ELR (cell line): ENCODE measurements around the gene STK40.

ENCODE experiments used
- DNase-seq: peaks from one replicate; pipeline ENCODE4 v3.0.0-alpha.2; 2015; ENCODE audit warnings: low read depth

STK40 gene

DNA sequence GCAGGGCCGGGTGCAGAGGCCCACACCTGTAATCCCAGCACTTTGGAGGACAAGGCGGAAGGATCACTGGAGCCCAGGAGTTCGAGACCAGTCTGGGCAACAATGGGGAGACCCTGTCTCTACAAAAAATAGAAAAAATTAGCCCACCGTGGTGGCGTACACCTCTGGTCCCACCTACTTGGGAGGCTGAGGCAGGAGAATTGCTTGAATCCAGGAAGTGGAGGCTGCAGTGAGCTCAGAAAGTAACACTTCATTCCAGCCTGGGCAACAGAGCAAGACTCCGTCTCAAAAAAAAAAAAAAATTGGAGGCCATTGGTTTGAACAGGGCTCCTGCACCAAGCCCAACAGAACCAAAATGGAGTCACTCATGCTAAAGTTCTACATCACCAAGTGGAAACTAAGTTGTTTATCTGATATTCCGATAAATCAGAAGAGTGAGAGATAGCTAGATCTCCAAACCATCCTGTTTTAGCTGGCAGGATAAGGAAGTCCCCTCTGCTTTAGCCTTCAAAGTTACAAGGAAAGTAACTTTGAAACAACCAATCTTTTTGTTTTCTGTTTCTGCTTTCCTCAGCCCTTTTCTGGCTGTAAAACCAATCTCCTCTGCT lies 12.8 kb upstream of the STK40 start:
- no peak for DNase-seq

DNA sequence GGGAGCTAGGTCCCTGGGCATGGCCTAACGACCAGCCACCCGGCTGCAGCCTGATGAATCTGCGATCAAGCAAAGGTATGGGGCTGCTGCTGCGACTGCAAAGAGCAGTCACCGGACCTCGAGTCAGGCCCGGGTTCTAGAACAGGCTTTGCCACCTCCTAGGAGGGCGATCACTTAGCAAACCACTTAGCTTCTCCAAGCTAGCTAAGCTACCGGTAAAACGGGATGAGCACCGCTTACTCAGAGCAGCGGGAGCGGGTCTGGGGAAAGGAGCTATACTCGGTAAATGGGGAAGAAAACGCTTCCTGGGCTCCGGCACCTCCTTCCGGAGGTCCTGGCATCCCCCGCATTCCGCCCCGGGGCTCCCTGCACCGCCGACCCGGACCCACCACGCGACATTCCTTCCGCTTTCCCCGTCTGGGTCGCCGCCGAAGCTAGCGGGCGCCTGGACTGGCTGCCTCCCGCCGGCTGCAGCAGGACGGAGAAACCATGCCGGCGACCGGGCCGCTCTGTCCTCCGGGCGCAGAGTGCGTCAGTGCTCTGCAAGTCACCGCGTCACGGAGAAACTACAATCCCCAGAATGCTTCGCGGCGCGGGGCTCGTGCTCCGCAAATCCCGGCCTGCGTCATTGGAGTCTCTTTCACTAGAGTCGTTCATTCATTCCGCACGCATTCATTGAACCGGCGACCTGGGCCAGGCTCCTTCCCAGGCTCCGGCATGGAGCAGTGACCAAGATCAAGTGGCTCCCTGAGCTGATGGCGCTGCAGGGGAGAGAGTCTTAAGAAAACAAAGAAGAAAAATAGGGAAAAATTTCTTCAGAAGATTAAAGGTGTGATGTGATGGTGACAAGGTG lies 11.9 kb upstream of the STK40 start, which contains the start of gene LSM10:
Gene LSM10 (minus strand): TSS at position 531 of the 853 bp plus-strand sequence. CDS start 3,779 bp downstream, outside the sequence.
- peak; percentile 96 for DNase-seq

DNA sequence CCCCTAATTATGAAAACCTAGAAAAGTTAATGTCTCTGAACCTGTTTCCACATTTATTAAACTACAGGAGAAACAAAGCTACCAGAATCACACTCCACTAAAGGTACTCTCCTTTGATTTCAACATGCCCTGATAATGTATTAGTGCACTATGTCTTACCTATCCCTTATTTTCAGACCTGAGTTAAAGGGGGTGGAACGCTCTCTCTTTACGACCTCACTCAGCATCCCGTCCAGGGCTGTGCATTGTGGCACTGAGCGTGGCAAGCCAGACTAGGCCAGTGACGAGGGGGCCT lies 11.3 kb upstream of the STK40 start:
- no peak for DNase-seq

DNA sequence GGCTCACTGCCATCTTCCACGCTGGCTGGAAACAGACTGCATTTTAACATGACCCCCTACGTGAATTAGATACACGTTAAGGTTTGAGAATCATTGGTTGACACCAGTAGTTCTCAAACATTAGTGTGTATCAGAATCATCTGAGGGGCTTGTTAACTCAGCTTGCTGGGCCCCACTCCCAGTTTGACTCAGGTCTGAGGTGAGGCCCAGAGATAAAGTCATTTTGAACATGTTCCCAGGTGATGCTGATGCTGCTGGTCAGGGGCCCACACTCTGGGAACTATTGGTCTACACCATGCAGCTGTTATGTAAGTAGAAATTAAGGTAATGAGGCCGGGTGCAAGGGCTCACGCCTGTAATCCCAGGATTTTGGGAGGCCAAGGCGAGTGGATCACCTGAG lies 10.6 kb upstream of the STK40 start:
- no peak for DNase-seq

DNA sequence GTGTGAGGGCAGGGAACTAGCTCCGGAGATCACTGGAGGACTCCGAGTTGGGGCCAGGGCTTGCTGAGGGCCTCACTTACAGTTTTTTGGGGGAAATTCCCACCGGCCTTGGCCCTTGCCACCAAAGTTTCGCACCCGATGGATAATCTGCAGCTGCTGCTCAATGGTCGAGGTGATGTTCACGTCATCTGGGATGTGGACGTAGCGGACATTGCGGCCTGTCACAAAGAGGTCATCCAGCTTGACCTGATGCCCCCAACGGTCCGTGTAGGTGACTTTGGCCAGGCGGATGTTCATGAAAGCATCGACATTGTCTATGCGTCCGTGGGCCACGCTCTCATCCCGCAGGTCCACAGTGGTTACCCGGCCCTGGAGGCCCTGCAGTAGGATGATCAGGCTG lies 8.0 kb upstream of the STK40 start:
- no peak for DNase-seq

DNA sequence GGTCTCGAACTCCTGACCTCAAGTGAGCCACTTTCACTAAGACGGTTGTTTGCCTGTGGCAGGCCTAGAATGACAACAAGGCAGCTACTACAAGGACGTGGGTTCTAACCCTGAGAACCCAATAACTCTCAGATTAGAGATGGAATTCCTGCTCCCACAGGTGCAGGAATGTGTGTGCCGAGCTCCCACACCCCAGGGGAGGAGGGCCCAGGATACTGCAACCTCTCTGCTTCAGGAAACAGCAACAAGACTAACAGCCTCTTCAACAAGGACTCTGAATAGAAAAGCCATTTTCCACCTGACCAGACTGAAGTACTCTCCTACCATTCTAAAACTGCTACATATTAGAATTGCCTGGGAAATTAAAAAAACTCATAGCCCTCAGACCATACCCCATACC lies 7.1 kb upstream of the STK40 start:
- DNase-seq, result no peak

DNA sequence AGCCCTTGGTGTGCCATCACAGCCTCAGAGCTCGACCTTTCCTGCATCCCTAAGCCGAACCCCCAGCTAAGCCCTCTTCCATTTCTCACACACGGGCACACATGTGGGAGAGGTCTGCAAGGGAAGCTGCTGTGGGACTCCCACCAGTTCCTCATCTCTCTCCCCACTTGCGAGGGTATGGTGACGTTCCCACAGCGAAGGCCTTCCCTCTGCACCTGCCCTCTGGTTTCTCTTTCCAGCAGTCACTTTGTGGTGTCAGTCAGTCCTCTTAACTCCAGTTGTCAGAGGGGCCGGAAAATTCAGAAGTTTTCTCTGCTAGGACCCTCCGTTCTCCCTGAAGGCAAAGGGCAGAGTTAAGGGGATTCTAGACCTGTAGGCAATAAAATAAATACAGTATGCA lies 5.5 kb upstream of the STK40 start:
- DNase-seq, result no peak

DNA sequence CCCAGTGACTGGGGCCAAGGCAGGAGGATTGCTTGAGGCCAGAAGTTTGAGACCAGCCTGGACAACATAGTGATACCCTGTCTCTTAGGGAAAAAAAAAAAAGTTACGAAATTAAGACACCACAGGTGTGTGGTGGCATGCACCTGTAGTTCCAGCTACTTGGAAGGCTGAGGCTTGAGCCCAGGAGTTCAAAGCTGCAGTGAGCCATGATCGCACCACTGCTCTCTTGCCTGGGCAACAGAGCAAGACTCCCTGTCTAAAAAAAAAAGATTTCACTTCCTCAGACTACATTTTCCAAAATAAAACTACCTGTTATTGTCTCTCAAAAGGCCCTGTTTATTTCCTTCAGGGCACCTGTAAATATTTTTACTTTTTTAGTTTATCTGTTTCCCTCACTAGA lies 4.7 kb upstream of the STK40 start:
- DNase-seq, result no peak

DNA sequence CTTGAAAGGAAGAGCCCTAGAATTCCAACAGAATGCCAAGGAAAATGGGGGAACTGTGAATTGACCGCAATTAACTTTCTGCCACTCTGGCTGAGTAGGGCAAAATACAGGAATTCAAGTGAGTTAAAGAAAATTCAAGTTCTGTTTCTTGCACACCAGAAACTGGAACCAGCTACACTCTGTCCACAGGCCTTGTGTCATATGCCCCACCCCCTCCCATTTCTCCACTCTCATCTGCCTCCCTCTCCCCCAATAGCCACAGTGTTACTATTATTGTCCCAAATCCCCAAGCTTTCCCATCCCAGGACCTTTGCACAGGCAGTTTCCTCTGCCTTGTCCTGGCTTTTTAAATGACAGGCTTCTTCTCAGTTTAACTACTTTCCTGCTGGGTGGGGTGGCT lies 4.3 kb upstream of the STK40 start:
- DNase-seq, result no peak

DNA sequence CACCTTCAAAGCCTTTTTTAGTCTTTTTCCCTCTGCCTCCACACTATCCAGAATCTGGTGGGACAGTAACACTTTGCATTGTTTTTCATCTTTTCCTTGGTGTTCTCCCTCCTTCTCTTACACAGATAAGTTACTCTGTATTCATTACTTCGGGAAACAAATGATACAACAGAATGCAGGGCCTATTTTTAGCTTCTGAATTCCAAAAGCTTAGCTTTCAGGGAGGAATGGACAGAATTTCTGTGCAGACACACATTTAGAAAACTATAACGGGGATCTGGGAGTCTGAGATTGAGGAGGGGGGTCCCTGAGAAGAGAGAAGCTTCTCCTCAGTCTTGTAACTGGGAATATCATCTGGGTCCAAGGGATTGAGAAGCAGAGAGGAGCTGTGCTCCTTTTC lies 3.5 kb upstream of the STK40 start:
- no peak for DNase-seq

DNA sequence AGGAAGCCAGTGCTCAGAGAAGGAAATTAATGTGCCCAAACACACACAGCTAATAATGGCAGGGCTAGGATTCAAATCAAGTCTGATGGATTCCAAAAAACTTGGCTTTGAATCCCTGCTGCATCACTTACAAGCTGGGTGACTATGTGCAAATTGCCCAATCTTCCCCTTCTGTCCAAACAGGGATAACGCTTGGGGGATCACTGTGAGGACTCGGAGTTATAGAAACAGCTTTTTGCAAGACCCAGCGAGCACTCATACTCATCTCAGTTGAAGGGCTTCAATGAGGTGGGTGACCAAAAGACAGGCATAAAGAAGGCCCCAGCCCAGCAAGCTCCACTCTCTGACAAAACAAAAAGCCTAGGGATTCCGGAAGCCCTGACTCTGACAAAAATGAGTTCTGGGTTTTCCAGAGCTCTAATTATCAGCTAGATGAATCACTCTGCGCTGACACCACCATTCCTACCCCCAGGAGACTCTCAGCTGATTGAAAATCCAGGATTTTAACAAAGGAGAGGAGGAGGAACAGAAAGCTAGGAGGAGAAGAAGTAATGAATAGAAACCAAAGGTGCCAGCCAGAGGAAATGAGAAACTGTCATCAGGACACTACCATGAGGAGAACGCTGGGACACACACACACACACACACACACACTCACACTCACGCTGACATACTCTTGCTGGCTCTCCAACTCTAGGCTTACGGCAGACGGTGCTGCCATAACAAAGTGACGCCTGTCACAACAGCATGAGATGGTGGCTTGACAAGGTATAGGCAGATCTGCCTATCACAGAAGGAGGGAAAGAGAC lies 1.6 kb upstream of the STK40 start:
- peak; percentile 74 for DNase-seq

DNA sequence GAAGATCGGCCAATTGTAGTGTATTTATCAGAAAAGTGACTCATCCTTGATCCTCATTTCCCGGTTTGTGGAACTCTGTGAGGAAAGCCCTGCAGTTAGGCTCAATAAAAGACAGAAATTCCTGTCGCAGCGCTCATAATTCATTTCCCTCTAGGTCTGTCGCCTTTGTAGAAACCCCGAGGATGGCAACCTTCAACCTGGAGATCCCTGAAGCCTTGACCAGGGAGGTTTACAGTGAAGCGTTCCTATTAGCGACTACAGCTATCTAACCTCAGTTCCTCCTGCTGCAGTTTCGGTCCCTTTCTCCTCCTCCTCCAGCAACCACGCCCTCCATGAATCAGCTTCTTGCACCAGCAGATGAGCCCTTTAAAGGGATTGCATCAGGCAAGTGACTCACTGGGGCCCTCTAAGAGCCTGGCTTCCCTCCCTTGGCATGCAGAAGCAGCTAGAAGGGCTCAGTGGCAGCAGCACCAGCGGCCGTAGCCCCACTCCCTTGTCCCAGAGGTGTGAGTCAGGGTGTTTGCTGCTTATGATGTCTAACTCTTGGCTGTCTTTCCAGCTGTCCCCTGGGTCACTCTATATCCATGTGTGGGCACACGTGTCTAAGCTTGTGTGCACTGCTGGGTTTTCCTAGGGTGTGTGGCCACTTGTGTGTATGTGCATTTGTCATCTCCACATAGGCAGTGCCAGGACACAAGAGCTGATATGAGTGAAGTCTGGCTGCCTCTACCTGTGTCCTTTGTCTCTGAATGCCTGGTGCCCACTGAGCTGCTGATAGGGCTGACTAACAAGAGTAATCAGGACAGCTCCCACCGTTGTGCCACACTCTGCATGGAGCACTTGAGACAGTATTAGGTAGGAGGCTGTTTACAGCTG lies 779 bp upstream of the STK40 start:
- peak; percentile 100 for DNase-seq

DNA sequence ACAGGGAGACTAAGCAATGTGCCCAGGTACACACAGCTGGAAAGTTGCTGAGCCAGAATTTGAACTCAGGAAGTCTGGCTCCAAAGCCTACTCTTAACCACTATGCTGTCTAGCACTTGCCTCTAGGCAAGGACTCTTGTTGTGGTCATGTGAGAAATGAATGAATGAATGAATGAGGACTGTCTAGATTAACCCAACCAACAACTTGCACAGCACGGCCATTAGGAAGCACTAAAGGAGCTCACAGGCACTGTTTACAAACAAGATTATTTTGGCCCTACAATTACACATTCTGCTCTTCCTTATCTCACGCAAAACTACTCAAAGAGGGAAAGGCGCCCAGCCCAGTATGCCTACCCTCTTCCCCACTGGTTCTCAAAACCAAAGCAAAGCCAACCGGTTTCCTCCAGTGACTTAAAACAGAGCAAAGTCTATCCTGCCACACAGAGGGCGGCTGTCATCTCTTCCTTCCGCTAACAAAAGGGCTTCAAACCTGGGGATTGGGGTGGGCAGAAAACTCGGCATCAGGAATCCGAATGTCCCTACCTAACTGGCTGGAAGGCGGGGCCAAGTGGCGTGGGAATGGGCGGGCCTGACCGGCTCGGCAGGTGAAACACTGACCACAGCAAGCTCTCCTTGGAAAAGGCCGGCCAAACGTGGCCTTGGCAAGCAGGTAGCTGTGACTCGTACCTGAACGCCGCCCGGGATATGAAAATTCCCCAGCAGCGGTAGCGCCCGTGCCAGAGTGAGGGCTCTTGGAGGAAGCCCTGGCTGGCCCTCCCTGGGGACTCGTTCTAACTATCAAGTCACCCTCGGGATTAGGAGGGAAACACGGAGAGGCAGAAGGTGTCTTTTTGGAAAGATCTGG lies 948 bp downstream of the STK40 start:
- peak; percentile 51 for DNase-seq

DNA sequence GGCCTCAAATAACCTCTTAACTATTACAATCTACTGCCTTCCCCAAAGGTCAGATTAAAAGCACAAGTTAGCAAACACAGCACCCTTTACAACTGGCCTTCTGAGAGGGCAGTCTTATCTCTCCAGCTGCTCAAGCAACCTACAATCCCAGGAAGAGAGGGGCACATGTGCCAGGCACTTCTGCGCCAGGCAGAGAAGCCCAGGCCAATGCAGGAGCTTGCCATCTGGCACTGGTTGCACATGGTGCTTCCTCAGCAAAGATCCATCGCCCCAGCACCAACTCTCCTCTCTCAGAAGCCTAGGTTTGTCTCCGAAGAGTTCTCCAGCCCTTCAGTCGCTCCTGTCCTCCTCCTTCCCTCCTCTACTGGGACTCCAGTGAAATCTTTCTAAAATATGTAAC lies 2.5 kb downstream of the STK40 start:
- DNase-seq, result no peak

DNA sequence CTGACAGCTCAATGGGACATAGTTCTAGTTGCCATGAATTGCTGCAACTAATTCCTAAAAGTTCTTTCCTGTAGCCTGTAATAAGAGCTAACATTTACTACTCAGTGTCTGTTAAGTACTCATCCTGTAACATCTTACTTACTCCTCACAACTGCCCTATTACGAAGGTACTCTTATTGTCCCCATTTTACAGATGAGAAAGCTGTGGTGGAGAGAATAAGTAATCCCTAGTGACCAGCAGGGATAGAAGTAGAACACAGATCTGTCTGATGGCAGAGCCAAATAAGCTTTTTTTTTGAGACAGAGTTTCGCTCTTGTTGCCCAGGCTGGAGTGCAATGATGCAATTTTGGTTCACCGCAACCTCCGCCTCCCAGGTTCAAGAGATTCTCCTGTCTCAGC lies 3.1 kb downstream of the STK40 start:
- DNase-seq, result no peak

DNA sequence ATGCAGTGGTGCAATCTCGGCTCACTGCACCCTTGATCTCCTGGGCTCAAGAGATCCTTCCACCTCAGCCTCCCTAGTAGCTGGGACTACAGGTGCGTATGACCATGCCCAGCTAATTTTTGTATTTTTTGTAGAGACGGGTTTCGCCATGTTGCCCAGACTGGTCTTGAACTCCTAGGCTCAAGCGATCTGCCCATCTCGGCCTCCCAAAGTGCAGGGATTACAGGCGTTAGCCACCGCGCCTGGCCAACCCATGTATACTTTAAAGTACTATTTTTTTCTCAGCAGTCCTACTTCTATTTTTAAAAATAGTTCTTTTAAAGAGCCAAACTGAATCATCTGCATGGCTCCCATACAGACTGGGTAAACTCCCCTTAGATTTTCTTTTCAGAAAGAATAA lies 3.5 kb downstream of the STK40 start:
- no peak for DNase-seq

DNA sequence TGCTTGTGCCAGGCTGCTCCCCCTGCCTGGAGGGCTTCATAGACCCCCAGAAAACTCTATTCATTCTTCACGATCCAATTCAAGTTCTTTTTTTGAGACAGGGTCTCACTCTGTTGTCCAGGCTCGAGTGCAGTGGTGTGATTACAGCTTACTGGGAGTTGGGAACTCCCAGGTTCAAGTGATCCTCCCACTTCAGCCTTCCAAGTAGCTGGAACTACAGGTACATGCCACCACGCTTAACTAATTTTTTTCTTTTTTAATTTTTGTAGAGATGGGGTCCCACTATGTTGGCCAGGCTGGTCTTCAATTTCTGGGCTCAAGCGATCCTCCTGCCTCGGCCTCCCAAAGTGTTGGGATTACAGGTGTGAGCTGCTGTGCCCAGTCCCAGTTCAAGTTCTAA lies 4.3 kb downstream of the STK40 start:
- no peak for DNase-seq

DNA sequence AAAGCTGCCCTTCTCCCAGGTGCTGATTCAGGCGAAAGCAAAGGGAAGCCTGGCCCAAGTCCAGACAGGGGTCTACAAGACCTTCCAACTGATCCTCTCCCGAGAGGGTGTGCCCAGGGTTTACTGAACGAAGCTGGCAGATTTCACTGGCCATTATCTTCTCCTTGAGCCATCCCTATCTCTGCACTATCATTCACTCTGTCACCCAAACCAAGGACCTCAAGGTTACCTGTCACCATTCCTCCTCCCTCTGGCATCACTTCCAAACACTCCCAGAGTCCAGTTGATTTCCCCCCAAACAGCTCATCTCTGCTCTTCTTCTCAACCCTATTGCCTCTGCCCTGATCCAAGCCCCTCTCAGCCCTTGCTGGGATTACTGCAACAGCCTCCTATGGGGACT lies 4.9 kb downstream of the STK40 start:
- DNase-seq, result no peak

DNA sequence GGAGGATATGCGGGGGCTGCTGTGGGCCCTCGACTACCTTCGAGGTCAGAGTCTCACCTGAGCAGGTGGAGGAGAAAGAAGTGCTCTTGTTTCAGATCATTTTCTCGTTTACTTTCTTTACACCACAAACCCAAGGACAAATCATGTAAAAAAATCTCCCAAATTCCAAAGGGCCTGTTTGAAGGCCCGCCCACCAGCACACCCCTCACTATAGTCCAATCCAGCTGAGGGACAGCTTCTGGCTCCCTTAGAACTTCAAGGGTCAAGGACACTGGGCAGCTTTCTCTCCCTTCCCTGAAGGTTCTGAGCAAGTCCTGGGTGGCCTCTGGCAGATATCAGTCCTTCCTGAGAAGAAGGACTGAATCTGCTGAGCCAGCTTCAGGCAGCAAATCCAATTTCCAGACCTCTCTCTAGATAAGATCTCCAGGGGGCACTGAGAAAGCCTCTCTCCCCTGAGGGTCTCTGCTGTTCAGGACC lies 5.5 kb downstream of the STK40 start:
- no peak for DNase-seq

DNA sequence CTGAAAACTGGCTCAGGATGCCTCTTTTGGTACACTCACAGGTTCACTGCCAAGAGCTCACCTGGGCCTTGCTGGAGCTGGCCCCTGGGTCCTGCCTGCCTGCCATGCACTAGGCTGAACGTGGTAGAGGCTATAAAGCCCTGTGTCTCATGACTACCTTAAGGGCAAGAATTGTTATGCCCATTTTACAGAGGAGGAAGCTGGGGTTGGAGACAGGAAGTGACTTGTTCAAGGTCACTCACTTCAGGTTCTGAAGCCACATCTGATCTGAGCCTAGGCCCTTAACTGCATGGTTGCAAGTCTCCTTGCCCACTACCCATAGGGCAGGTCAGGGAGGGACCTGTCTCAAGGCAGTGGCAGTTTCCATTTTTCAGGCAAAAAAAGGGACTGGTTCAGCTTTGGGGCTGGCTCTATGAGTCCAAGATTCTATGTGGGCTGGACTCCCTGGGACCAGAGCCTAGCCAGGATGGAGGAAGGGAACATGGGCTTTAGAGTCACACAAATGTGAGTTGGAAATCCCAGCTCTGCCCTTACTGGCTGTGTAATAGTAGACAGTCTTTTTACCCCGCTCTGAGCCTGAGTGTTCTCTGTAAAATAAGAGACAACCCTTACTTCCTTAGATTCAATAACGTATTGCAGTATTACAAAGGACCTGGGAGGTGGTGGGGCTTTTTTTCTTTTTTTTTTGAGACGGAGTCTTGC lies 7.8 kb downstream of the STK40 start:
- DNase-seq, result no peak
